ENCODE data around the gene PHACTR1. TPM values are rescaled to one million over a fixed set of nuclear protein-coding genes. Genes with fewer than 3 reads are reported as not detected.

Gene PHACTR1
- total RNA-seq, 1 experiment from 2014 or later: not detected

DNA sequence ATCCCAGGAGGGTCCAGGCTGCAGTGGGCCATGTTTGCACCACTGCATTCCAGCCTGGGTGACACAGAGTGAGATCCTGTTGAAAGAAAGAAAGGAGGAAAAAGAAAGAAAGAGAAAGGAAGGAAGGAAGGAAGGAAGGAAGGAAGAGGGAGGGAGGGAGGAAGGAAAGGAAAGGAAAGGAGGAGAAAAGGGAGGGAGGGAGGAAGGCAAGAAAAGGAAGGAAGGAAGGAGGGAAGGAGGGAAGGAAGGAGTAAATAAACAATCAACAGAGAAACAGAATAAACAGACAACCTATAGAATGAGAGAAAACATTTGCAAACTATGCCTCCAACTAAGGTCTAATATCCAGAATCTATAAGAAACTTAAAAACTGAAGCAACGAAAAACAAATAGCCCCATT lies 11.6 kb upstream of the PHACTR1 start:
- Histone ChIP-seq H3F3A (ENCODE audit: low read length, unreplicated experiment) (no peaks in the 10 kb centered on the region), H3K27me3 (ENCODE audit: low read length) (peaks cover 26% of the 10 kb centered on the region), H3K9me3 (ENCODE audit: low read length) (no peaks in the 10 kb centered on the region), H3K9ac (ENCODE audit: low read length) (no peak overlapping the region), H4K20me1 (ENCODE audit: low read length) (no peaks in the 10 kb centered on the region), H2AFZ (ENCODE audit: low read length) (no peak overlapping the region), H3K4me3 (ENCODE audit: low read length) (no peak overlapping the region), H3K9me2 (replicated peaks; ENCODE audit: low read length) (no peaks in the 10 kb centered on the region; the same call in 1 of the 2 replicates), H3K79me2 (ENCODE audit: low read length) (no peaks in the 10 kb centered on the region), H3K27ac (ENCODE audit: low read length) (no peak overlapping the region), H3K36me3 (ENCODE audit: low read depth, low read length) (no peaks in the 10 kb centered on the region), H3K4me1 (ENCODE audit: insufficient read depth, low read length) (no peaks in the 10 kb centered on the region), H3K4me2 (ENCODE audit: low read length) (no peak overlapping the region)
- BruUV-seq (replicated peaks): no TSS peak
- TF ChIP-seq EZH2phosphoT487 (IDR thresholded peaks at IDR 0.05; ENCODE audit: borderline replicate concordance, low read length) (no peak), EZH2 (IDR thresholded peaks at IDR 0.05; ENCODE audit: low read length, unreplicated experiment) (no peak)
- TF ChIP-seq, protein P1, sequence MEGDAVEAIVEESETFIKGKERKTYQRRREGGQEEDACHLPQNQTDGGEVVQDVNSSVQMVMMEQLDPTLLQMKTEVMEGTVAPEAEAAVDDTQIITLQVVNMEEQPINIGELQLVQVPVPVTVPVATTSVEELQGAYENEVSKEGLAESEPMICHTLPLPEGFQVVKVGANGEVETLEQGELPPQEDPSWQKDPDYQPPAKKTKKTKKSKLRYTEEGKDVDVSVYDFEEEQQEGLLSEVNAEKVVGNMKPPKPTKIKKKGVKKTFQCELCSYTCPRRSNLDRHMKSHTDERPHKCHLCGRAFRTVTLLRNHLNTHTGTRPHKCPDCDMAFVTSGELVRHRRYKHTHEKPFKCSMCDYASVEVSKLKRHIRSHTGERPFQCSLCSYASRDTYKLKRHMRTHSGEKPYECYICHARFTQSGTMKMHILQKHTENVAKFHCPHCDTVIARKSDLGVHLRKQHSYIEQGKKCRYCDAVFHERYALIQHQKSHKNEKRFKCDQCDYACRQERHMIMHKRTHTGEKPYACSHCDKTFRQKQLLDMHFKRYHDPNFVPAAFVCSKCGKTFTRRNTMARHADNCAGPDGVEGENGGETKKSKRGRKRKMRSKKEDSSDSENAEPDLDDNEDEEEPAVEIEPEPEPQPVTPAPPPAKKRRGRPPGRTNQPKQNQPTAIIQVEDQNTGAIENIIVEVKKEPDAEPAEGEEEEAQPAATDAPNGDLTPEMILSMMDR (conservative IDR thresholded peaks at IDR 0.05; ENCODE audit: low read depth, low read length): no peak
- intact Hi-C loops (cut with micrococcal nuclease): no loop called here
- POLR2A ChIA-PET (ENCODE audit: unreplicated experiment): no interaction called here
- ATAC-seq (no peak), DNase-seq (no peak)
- CTCF ChIA-PET: no interaction called here

DNA sequence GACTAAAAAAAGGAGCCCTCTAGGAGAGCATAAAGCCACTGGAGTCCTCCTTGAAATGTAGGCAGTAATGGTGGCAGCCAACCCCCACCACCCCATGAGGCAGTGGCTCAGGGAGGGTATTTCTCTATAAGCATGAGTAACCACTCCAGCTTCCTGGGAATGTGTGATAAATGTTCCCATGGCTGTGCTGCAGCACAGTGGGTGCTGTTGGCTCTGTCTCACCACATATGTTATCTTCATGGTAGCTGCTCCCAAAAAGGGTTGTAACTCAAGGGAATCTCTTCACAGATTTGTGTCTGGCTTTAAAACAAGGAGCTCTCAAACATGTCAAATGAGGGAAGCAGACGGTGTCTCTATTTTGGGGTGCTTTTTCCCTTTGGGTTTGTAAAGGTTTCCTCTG lies 7.5 kb upstream of the PHACTR1 start:
- Histone ChIP-seq H2AFZ (ENCODE audit: low read length) (no peak overlapping the region), H3K27ac (ENCODE audit: low read length) (no peak overlapping the region), H3K9me3 (ENCODE audit: low read length) (no peaks in the 10 kb centered on the region), H3K4me1 (ENCODE audit: insufficient read depth, low read length) (no peaks in the 10 kb centered on the region), H4K20me1 (ENCODE audit: low read length) (no peaks in the 10 kb centered on the region), H3F3A (ENCODE audit: low read length, unreplicated experiment) (no peaks in the 10 kb centered on the region), H3K9me2 (replicated peaks; ENCODE audit: low read length) (no peaks in the 10 kb centered on the region; the same call in 1 of the 2 replicates), H3K9ac (ENCODE audit: low read length) (no peak overlapping the region), H3K27me3 (ENCODE audit: low read length) (peaks cover 28% of the 10 kb centered on the region), H3K36me3 (ENCODE audit: low read depth, low read length) (no peaks in the 10 kb centered on the region), H3K79me2 (ENCODE audit: low read length) (no peaks in the 10 kb centered on the region), H3K4me3 (ENCODE audit: low read length) (no peak overlapping the region), H3K4me2 (ENCODE audit: low read length) (no peak overlapping the region)
- ATAC-seq (no peak), DNase-seq (no peak)
- no TSS peak for BruUV-seq (replicated peaks)
- POLR2A ChIA-PET (ENCODE audit: unreplicated experiment): interaction anchor here (0.6 kb wide), 1 partner anchor 619 kb away, joined by 3 read pairs; the partner anchor contains the start of gene TBC1D7
- CTCF ChIA-PET: no interaction called here
- intact Hi-C loops (cut with micrococcal nuclease): no loop called here
- TF ChIP-seq EZH2phosphoT487 (IDR thresholded peaks at IDR 0.05; ENCODE audit: borderline replicate concordance, low read length): no peak
- TF ChIP-seq, protein P1 (conservative IDR thresholded peaks at IDR 0.05; ENCODE audit: low read depth, low read length): no peak
- no peak for TF ChIP-seq EZH2 (IDR thresholded peaks at IDR 0.05; ENCODE audit: low read length, unreplicated experiment)

DNA sequence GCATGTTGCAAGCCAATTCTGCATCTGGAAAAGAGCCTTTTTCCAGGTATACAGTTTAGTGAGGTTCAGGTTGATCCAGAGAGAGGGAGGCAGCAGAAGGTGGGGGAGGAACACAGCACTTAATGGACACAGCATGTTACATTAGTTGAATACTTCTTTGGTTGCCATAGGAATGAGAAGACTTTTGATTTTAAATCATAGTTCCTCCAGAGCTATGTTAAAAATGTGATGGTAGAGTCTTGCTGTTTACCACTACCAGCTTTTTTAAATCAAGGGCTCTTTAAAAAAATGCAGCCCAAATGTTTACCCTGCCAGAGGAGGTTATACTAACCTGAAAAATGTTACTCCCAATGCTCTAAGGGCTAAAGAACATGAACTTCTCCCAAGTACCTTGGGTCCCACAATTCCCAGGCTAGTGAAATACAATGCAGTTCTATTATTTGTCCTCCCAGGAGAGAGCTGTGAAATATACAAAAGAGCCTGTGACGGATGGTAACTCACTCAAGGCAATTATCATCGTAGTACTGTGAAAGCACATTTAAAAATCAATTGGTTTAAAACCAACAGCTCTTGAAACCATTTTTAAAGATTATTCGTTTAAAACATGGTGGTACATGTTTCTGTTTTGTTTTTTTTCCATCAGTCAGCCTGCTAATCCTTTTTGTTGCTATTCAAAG lies 6.9 kb upstream of the PHACTR1 start:
- no peak for ATAC-seq
- POLR2A ChIA-PET (ENCODE audit: unreplicated experiment): interaction anchor here (0.6 kb wide), 1 partner anchor 619 kb away, joined by 3 read pairs; the partner anchor contains the start of gene TBC1D7
- no peak for DNase-seq

More for the DNA sequence above, 6.9 kb upstream of the PHACTR1 start:
- Histone ChIP-seq H3K4me3 (ENCODE audit: low read length) (no peak overlapping the region), H2AFZ (ENCODE audit: low read length) (no peak overlapping the region), H3F3A (ENCODE audit: low read length, unreplicated experiment) (no peaks in the 10 kb centered on the region), H3K4me1 (ENCODE audit: insufficient read depth, low read length) (no peaks in the 10 kb centered on the region), H4K20me1 (ENCODE audit: low read length) (no peaks in the 10 kb centered on the region), H3K9ac (ENCODE audit: low read length) (no peak overlapping the region), H3K9me2 (replicated peaks; ENCODE audit: low read length) (no peaks in the 10 kb centered on the region; the same call in 1 of the 2 replicates), H3K27ac (ENCODE audit: low read length) (no peak overlapping the region), H3K36me3 (ENCODE audit: low read depth, low read length) (no peaks in the 10 kb centered on the region), H3K4me2 (ENCODE audit: low read length) (no peak overlapping the region), H3K9me3 (ENCODE audit: low read length) (no peaks in the 10 kb centered on the region), H3K27me3 (ENCODE audit: low read length) (peaks cover 28% of the 10 kb centered on the region), H3K79me2 (ENCODE audit: low read length) (no peaks in the 10 kb centered on the region)
- BruUV-seq (replicated peaks): no TSS peak
- intact Hi-C loops (cut with micrococcal nuclease): no loop called here
- TF ChIP-seq, protein P1 (conservative IDR thresholded peaks at IDR 0.05; ENCODE audit: low read depth, low read length): no peak
- TF ChIP-seq EZH2 (IDR thresholded peaks at IDR 0.05; ENCODE audit: low read length, unreplicated experiment): no peak
- no peak for TF ChIP-seq EZH2phosphoT487 (IDR thresholded peaks at IDR 0.05; ENCODE audit: borderline replicate concordance, low read length)
- CTCF ChIA-PET: no interaction called here

Data from PC-3 (cell line).